ENCODE data around the gene PRTFDC1.
"Not testable (repeated sequence)": the region's sequence is repeated elsewhere in the genome, so short reads cannot be mapped to it uniquely, and the experiment has no call there.

PRTFDC1 gene

DNA sequence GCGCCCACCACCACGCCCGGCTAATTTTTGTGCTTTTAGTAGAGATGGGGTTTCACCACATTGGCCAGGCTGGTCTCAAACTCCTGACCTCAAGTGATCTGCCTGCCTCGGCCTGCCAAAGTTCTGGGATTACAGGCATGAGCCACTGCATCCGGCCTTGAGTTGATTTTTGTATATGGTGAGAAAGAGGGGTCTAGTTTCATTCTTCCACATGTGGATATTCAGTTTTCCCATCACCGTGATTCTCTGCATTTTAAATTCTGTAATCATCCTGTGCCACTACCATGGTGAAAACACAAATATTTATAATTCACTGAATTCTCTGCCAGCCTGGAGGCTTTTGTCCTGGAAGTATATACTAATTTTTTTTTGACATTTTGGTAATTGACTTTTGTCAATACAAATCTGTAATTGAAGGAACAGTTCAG, 5.2 kb upstream of the PRTFDC1 start:
- H3K36me3 Mint-ChIP-seq; H3K4me1 Mint-ChIP-seq; DNase-seq (ENCODE audit: low spot score in 2 of 2); H3K27ac Mint-ChIP-seq; H3K27me3 Mint-ChIP-seq; ATAC-seq (ENCODE audit: low read depth); H3K9me3 Mint-ChIP-seq; H3K4me3 Mint-ChIP-seq: not testable (repeated sequence)

DNA sequence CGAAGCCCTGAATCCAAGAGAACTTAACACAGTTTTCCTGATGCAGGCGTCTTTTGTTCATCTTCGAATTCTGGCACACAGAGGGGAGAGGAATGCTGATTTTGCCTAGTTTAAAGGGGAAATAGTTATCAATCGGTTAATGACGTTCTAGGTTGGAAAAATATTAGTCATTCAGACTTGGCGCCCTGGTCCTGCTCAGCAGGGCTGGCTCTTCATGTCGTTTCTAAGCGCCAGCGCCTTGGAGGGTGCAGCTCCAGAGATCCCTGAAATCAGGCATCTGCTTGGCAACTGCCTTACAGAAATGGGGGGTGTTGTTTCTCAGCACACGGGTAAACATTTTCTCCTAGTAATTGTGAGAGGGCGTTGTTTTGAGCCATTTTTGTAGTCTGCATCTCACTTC, 1.3 kb upstream of the PRTFDC1 start:
- Mint-ChIP-seq H3K36me3 (no peaks in the 10 kb centered on the region), H3K27me3 (no peaks in the 10 kb centered on the region), H3K27ac (peak overlapping the region; percentile 67), H3K9me3 (peaks cover 2% of the 10 kb centered on the region), H3K4me1 (peaks cover 7% of the 10 kb centered on the region), H3K4me3 (peak overlapping the region; percentile 77)
- no peak for DNase-seq (ENCODE audit: low spot score in 2 of 2)
- ATAC-seq (ENCODE audit: low read depth): no peak

GRCh38 chr10:24952707-24953645, 570 bp upstream of the PRTFDC1 start:
- ATAC-seq (ENCODE audit: low read depth) (peak; percentile 85), DNase-seq (ENCODE audit: low spot score in 2 of 2) (peak; percentile 48 to 55)
- Mint-ChIP-seq H3K36me3 (no peaks in the 10 kb centered on the region), H3K27me3 (no peaks in the 10 kb centered on the region), H3K9me3 (peaks cover 2% of the 10 kb centered on the region), H3K27ac (peak overlapping the region; percentile 67), H3K4me3 (peak overlapping the region; percentile 77), H3K4me1 (peaks cover 7% of the 10 kb centered on the region)

GRCh38 chr10:24951201-24952142, 934 bp downstream of the PRTFDC1 start:
- Mint-ChIP-seq H3K36me3 (no peaks in the 10 kb centered on the region), H3K4me3 (peak overlapping the region; percentile 86), H3K9me3 (peaks cover 2% of the 10 kb centered on the region), H3K4me1 (peaks cover 7% of the 10 kb centered on the region), H3K27ac (peak overlapping the region; percentile 15), H3K27me3 (no peaks in the 10 kb centered on the region)
- ATAC-seq (ENCODE audit: low read depth) (no peak), DNase-seq (ENCODE audit: low spot score in 2 of 2) (no peak)

DNA sequence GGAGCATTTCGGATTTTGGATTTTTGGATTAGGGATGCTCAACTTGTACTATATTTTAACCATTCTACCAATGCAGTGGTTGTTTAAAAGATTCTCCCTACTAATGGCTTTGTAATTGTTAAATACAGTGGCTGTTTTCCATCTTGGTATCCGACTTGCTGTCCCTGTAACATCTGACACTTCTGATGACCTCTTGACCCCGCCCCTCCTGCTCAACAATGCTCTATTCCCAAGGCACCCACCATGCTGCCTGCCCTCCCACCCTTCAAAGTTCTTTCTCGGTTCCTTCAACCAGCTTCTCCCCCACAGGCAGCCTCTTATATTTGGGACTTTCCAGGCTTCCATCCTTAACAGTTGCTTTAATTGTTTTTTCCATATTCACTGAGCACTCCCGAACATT, 2.0 kb downstream of the PRTFDC1 start:
- Mint-ChIP-seq H3K9me3 (peaks cover 2% of the 10 kb centered on the region), H3K27me3 (no peaks in the 10 kb centered on the region), H3K4me3 (no peak overlapping the region), H3K4me1 (peaks cover 7% of the 10 kb centered on the region), H3K27ac (peak overlapping the region; percentile 16), H3K36me3 (no peaks in the 10 kb centered on the region)
- DNase-seq (ENCODE audit: low spot score in 2 of 2) (no peak), ATAC-seq (ENCODE audit: low read depth) (no peak)

DNA sequence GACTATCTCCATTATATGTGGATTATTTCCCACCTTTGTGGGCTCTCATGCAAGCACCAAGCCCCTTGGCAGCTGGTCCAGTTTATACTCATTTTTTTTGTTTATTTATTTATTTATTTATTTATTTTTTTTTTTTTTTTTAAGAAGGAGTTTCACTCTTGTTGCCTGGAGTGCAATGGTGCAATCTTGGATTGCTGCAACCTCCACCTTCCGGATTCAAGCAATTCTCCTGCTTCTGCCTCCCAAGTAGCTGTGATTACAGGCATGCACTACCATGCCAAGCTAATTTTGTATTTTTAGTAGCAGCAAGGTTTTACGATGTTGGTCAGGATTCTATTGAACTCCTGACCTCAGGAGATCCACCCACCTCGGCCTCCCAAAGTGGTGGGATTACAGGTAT, 2.8 kb downstream of the PRTFDC1 start:
- Mint-ChIP-seq H3K27me3 (no peaks in the 10 kb centered on the region), H3K4me1 (peaks cover 10% of the 10 kb centered on the region), H3K27ac (no peak overlapping the region), H3K9me3 (peaks cover 4% of the 10 kb centered on the region), H3K4me3 (no peak overlapping the region), H3K36me3 (no peaks in the 10 kb centered on the region)
- ATAC-seq (ENCODE audit: low read depth) (no peak), DNase-seq (ENCODE audit: low spot score in 2 of 2) (no peak)

GRCh38 chr10:24947304-24948097, 4.9 kb downstream of the PRTFDC1 start:
- ATAC-seq (ENCODE audit: low read depth) (no peak), DNase-seq (ENCODE audit: low spot score in 2 of 2) (no peak)
- no peaks in the 10 kb centered on the region for H3K27me3 Mint-ChIP-seq
- peaks cover 10% of the 10 kb centered on the region for H3K4me1 Mint-ChIP-seq
- peaks cover 4% of the 10 kb centered on the region for H3K9me3 Mint-ChIP-seq
- H3K27ac Mint-ChIP-seq: no peak overlapping the region
- H3K4me3 Mint-ChIP-seq: no peak overlapping the region
- H3K36me3 Mint-ChIP-seq: no peaks in the 10 kb centered on the region

- Mint-ChIP-seq H3K4me3 (no peak overlapping the region), H3K9me3 (peaks cover 4% of the 10 kb centered on the region), H3K4me1 (peaks cover 3% of the 10 kb centered on the region), H3K36me3 (no peaks in the 10 kb centered on the region), H3K27ac (no peak overlapping the region), H3K27me3 (no peaks in the 10 kb centered on the region)
- DNase-seq (ENCODE audit: low spot score in 2 of 2) (no peak), ATAC-seq (ENCODE audit: low read depth) (no peak)
Measured at GRCh38 chr10:24944512-24945255, 7.7 kb downstream of the PRTFDC1 start.

DNA sequence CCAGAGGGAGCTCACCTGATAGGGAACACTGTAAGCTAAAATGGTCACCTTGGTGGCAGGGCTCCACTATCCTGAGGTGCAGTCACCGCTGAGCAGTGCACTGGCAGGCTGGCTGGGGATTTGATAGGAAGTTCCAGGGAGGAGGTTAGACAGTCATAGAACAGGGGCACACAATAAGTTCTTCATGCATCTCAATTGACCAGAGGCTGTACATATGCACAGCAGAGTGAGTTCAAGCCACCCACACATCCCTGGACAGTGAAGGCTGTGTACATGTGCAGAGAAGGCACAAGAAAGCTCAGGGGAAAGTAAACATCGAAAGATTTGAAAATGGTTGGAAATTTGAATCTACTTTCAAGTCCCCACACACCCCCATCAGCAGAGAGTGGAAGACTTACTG, 13.9 kb downstream of the PRTFDC1 start:
- ATAC-seq (ENCODE audit: low read depth): no peak
- DNase-seq (ENCODE audit: low spot score in 2 of 2): no peak
- no peaks in the 10 kb centered on the region for H3K4me1 Mint-ChIP-seq
- H3K4me3 Mint-ChIP-seq: no peak overlapping the region
- no peak overlapping the region for H3K27ac Mint-ChIP-seq
- H3K36me3 Mint-ChIP-seq: peaks cover 2% of the 10 kb centered on the region
- no peaks in the 10 kb centered on the region for H3K27me3 Mint-ChIP-seq
- peaks cover 2% of the 10 kb centered on the region for H3K9me3 Mint-ChIP-seq

GRCh38 chr10:24938076-24938475, 14.3 kb downstream of the PRTFDC1 start:
- ATAC-seq (ENCODE audit: low read depth): no peak
- Mint-ChIP-seq H3K4me1 (no peaks in the 10 kb centered on the region), H3K4me3 (no peak overlapping the region), H3K9me3 (peaks cover 2% of the 10 kb centered on the region), H3K27ac (no peak overlapping the region), H3K36me3 (peaks cover 2% of the 10 kb centered on the region), H3K27me3 (no peaks in the 10 kb centered on the region)
- DNase-seq (ENCODE audit: low spot score in 2 of 2): no peak

GRCh38 chr10:24935504-24936292, 16.7 kb downstream of the PRTFDC1 start:
- Mint-ChIP-seq H3K9me3 (peaks cover 2% of the 10 kb centered on the region), H3K27me3 (no peaks in the 10 kb centered on the region), H3K27ac (no peak overlapping the region), H3K4me3 (no peak overlapping the region), H3K36me3 (peaks cover 2% of the 10 kb centered on the region), H3K4me1 (no peaks in the 10 kb centered on the region)
- no peak for ATAC-seq (ENCODE audit: low read depth)
- no peak for DNase-seq (ENCODE audit: low spot score in 2 of 2)

DNA sequence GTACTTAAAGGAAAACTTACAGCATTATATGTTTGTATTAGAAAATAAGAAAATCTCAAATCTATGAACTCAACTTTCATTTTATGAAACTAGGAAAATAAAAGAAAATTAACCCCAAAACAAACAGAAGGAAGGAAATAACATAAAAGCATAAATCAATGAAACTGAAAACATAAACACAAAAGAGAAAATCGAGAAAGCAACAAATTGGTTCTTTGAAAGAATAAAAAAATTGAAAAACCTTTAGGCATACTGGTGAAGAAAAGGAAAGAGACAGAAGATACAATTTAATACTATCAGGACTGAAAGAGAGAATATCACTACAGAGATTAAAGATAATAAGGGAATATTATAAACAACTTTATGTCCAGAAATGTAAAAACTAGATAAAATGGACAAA, 21.2 kb downstream of the PRTFDC1 start:
- peaks cover 13% of the 10 kb centered on the region for H3K4me1 Mint-ChIP-seq
- peaks cover 2% of the 10 kb centered on the region for H3K36me3 Mint-ChIP-seq
- H3K27me3 Mint-ChIP-seq: no peaks in the 10 kb centered on the region
- DNase-seq (ENCODE audit: low spot score in 2 of 2) (no peak), ATAC-seq (ENCODE audit: low read depth) (no peak)
- H3K4me3 Mint-ChIP-seq: no peak overlapping the region
- H3K27ac Mint-ChIP-seq: no peak overlapping the region
- H3K9me3 Mint-ChIP-seq: peaks cover 2% of the 10 kb centered on the region
